Smooth muscle cell (in vitro differentiated cells): ENCODE measurements around the gene RABL3. TPM values are rescaled to one million over a fixed set of nuclear protein-coding genes. Genes with fewer than 3 reads are reported as not detected.

Source experiments
- DNase-seq: peaks from one replicate; lab custom pipeline; 2025; ENCODE audit not compliant: unreplicated experiment; lab: John Stamatoyannopoulos, UW
- H2AFZ ChIP-seq: fragments of 200-600 bp; sonication (generic); 2 replicates; pipeline ENCODE4 v1.6.0; 2016; ENCODE audit warnings: antibody characterized with exemption, low read depth, mild to moderate bottlenecking
- H3F3A ChIP-seq: fragments of 200-600 bp; sonication (generic); 2 replicates; pipeline ENCODE4 v1.6.0; 2017; ENCODE audit warnings: antibody characterized with exemption, low read depth
- H3K27ac ChIP-seq: fragments of 200-600 bp; sonication (generic); 2 replicates; pipeline ENCODE4 v1.5.1; 2016; ENCODE audit warnings: low read depth, mild to moderate bottlenecking
- H3K27me3 ChIP-seq: fragments of 200-600 bp; sonication (generic); 2 replicates; pipeline ENCODE4 v1.6.1; 2016; ENCODE audit warnings: low read depth, mild to moderate bottlenecking
- H3K36me3 ChIP-seq: fragments of 200-600 bp; sonication (generic); 2 replicates; pipeline ENCODE4 v1.5.1; 2016; ENCODE audit warnings: low read depth
- H3K4me1 ChIP-seq: fragments of 200-600 bp; sonication (generic); 2 replicates; pipeline ENCODE4 v1.5.1; 2016; ENCODE audit warnings: low read depth
- H3K4me2 ChIP-seq: fragments of 200-600 bp; sonication (generic); 2 replicates; pipeline ENCODE4 v1.6.0; 2016; ENCODE audit warnings: mild to moderate bottlenecking
- H3K4me3 ChIP-seq: fragments of 200-600 bp; sonication (generic); 2 replicates; pipeline ENCODE4 v1.5.1; 2016; ENCODE audit warnings: mild to moderate bottlenecking
- H3K79me2 ChIP-seq: fragments of 200-600 bp; sonication (generic); 2 replicates; pipeline ENCODE4 v1.6.0; 2016; ENCODE audit warnings: low read depth, mild to moderate bottlenecking
- H3K9ac ChIP-seq: fragments of 200-600 bp; sonication (generic); 2 replicates; pipeline ENCODE4 v1.6.0; 2016; ENCODE audit warnings: low read depth
- H3K9me3 ChIP-seq: fragments of 200-600 bp; sonication (generic); replicated peaks from 2 replicates; pipeline ENCODE4 v1.5.1; 2016; ENCODE audit warnings: low read depth
- H4K20me1 ChIP-seq: fragments of 200-600 bp; sonication (generic); 2 replicates; pipeline ENCODE4 v1.6.0; 2016; ENCODE audit warnings: low read depth
- CTCF ChIP-seq: fragments of 200-600 bp; sonication (generic); IDR thresholded peaks from 2 replicates; pipeline ENCODE4 v1.5.1; 2017; ENCODE audit warnings: borderline replicate concordance, mild to moderate bottlenecking, antibody characterized with exemption; ENCODE audit not compliant: insufficient read depth, poor library complexity, severe bottlenecking
- WGBS: methylation state at CpG from one replicate; pipeline ENCODE4 v1.1.7; 2016; ENCODE audit warnings: low lambda C conversion rate; 5-methylcytosine and 5-hydroxymethylcytosine counted together
- polyA plus RNA-seq: library from polyadenylated mRNA; unstranded; fragments of >200 nt; fragmentation: Nextera tagmentation; extraction: Ambion mirVana; gene quantifications from 2 replicates; pipeline ENCODE4 v1.2.1, GENCODE V29; 2016
- small RNA-seq: library from RNA; depleted of rRNA; stranded (forward); fragments of <200 nt; gene quantifications from one replicate; pipeline ENCODE3, GENCODE V24; 2014
- total RNA-seq: library from RNA; depleted of rRNA; stranded (reverse); fragments of >200 nt; gene quantifications from 2 replicates; pipeline ENCODE4 v1.2.3, GENCODE V29; 2014

RABL3 gene
- total and polyA plus RNA-seq, 2 experiments from 2014 or later: 29.5 to 33.5 TPM

DNA sequence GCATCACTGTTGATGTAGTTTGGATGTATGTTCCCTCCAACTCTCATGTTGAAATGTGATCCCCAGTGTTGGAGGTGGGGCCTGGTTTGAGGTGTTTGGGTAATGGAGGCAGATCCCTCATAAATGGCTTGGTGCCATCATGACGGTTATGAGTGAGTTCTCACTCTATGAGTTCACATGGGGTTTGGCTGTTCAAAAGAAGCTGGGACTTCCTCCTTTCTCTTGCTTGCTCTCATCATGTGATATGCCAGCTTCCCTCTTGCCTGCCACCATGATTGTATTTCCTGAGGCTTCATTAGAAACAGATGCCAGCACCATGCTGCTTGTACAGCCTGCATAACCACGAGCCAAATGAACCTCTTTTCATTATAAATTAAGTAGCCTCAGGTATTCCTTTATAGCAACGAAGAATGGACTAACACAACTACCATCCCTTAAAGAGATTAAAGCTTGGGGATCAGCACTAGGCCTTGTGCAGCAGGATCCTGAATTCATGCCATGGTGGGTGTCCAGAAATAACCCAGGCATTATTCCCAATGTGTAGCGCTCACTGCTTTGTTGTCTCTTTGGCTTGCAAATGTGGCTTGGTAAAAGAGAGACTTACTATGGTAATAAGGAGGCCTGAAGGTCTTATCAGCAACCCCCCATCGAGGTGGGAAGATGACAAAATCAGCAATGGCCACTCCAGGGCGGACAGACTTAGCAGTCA, 104.3 kb downstream of the RABL3 start:
- H3K36me3 ChIP-seq: no peaks in the 10 kb centered on the region

DNA sequence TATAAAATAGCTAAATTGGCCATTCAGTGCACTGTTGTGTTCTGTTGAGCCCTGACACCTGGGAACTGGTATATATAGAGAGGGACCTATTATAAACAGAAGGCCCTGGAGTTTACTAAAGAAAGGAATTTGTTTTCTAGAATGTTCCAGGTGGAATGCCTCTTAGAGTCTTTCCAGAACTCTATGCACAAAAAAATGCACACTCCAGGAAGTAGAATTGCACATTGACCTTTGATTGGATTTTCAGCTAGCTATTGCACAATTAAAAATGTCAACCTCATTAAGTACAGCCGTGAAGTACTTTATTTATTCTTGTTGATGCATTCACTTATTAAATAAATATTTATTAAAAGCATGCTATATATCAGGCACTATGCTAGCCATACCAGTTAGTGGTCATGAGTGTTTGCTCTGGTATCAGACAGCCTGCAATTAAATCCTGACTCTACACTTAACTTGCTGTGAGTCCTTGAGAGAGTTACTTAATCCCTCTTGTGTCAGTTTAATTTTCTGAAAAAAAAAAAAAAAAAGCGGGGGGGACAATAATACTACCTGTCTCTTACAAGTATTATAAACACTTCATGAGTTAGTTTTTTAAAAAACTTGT, 105.4 kb downstream of the RABL3 start:
- H2AFZ ChIP-seq: no peak overlapping the region
- no peaks in the 10 kb centered on the region for H3K9me3 ChIP-seq
- no peak overlapping the region for H3K9ac ChIP-seq
- no peak for TF ChIP-seq CTCF
- H3K79me2 ChIP-seq: no peaks in the 10 kb centered on the region
- no peak overlapping the region for H3K27ac ChIP-seq
- 90% methylated on average over 2 of the region's 2 CpGs for WGBS
- H4K20me1 ChIP-seq: no peaks in the 10 kb centered on the region
- no peak overlapping the region for H3K4me3 ChIP-seq
- H3K4me1 ChIP-seq: no peaks in the 10 kb centered on the region
- H3K36me3 ChIP-seq: no peaks in the 10 kb centered on the region
- H3K27me3 ChIP-seq: no peaks in the 10 kb centered on the region
- H3K4me2 ChIP-seq: no peak overlapping the region
- no peak for DNase-seq
- no peaks in the 10 kb centered on the region for H3F3A ChIP-seq

More for the DNA sequence above, 104.3 kb downstream of the RABL3 start:
- Histone ChIP-seq H3K79me2 (no peaks in the 10 kb centered on the region), H3K27ac (no peak overlapping the region), H2AFZ (no peak overlapping the region), H3K27me3 (no peaks in the 10 kb centered on the region), H3K4me1 (no peaks in the 10 kb centered on the region), H3F3A (no peaks in the 10 kb centered on the region), H4K20me1 (no peaks in the 10 kb centered on the region), H3K9me3 (no peaks in the 10 kb centered on the region), H3K9ac (no peak overlapping the region), H3K4me2 (no peak overlapping the region), H3K4me3 (no peak overlapping the region)
- no peak for DNase-seq
- 87% methylated on average over 6 of the region's 6 CpGs for WGBS
- TF ChIP-seq CTCF: no peak

Small RNA genes within 50 kb of the gene (small RNA-seq; reads per million reads assigned to genes)
- gene MTCO1P29 (not detected), gene MTCO2P29 (not detected)

Other genes with a start within 250 kb of the RABL3 start
- 175 and 270 TPM in 2 replicates for gene NDUFB4, start 146.2 kb downstream of the RABL3 start, total RNA-seq
- gene NDUFB4, start 146.2 kb downstream of the RABL3 start, polyA plus RNA-seq: 484 and 493 TPM in 2 replicates
- gene HGD, start 60.3 kb downstream of the RABL3 start, total RNA-seq: 3.8 and 5.1 TPM in 2 replicates
- gene HGD, start 60.3 kb downstream of the RABL3 start, polyA plus RNA-seq: 8.8 and 10.9 TPM in 2 replicates
- 17.6 and 18.8 TPM in 2 replicates for gene GTF2E1, start 228 bp upstream of the RABL3 start, total RNA-seq
- 15.8 and 17.0 TPM in 2 replicates for gene GTF2E1, start 228 bp upstream of the RABL3 start, polyA plus RNA-seq
- 10.3 and 14.4 TPM in 2 replicates for gene STXBP5L, start 165.7 kb upstream of the RABL3 start, total RNA-seq
- 2.8 and 3.3 TPM in 2 replicates for gene STXBP5L, start 165.7 kb upstream of the RABL3 start, polyA plus RNA-seq